Activated T-cell treated with anti-CD3 and anti-CD28 coated beads, Interleukin-2, amount 50 U/mL, for 72 hours (primary cell): ENCODE data around the gene CYP2A6. TPM values are rescaled to one million over a fixed set of nuclear protein-coding genes. Genes with fewer than 3 reads are reported as not detected.
"Not testable (repeated sequence)": the region's sequence is repeated elsewhere in the genome, so short reads cannot be mapped to it uniquely, and the experiment has no call there.

Source experiments
- ATAC-seq, 2 donors: fragments of 150-1000 bp; cut with Tn5 transposase; replicated peaks in 1 of 2; 2 replicates each; pipeline ENCODE4 v1.10.0; 2021; ENCODE audit warnings: moderate library complexity in 2 of 2, mild to moderate bottlenecking in 1 of 2
- DNase-seq, 2 donors: peaks; one replicate each; pipeline ENCODE4 v3.0.0; 2021 to 2022; ENCODE audit warnings: mixed read lengths in 1 of 2
- H3K27ac Mint-ChIP-seq: one replicate; pipeline ENCODE4 v1.8.0; 2022; ENCODE audit warnings: mild to moderate bottlenecking, moderate library complexity, mixed read lengths
- H3K27me3 Mint-ChIP-seq: one replicate; pipeline ENCODE4 v1.8.0; 2022; ENCODE audit warnings: low read depth, mixed read lengths
- H3K36me3 Mint-ChIP-seq, 2 donors: one replicate each; pipeline ENCODE4 v1.8.0; 2022; ENCODE audit warnings: mixed read lengths in 2 of 2, mild to moderate bottlenecking in 1 of 2; ENCODE audit not compliant: insufficient read depth in 2 of 2
- H3K4me1 Mint-ChIP-seq: one replicate; pipeline ENCODE4 v1.8.0; 2022; ENCODE audit warnings: low read depth, mixed read lengths
- H3K4me3 Mint-ChIP-seq, 2 donors: one replicate each; pipeline ENCODE4 v1.8.0; 2022; ENCODE audit warnings: mild to moderate bottlenecking in 2 of 2, mixed read lengths in 2 of 2, moderate library complexity in 2 of 2
- H3K9me3 Mint-ChIP-seq, 2 donors: one replicate each; pipeline ENCODE4 v1.8.0; 2022; ENCODE audit warnings: mixed read lengths in 2 of 2
- total RNA-seq, 2 donors: library from RNA; stranded (reverse); gene quantifications; one replicate each; pipeline ENCODE4 v1.2.3, GENCODE V29; 2022

The CYP2A6 gene
- total RNA-seq, 2 donors from 2014 or later: not detected

- H3K27ac Mint-ChIP-seq: no peak overlapping the region
- no peak overlapping the region for H3K4me3 Mint-ChIP-seq
- no peak for ATAC-seq
- H3K4me1 Mint-ChIP-seq: peaks cover 21% of the 10 kb centered on the region
- H3K9me3 Mint-ChIP-seq: no peaks in the 10 kb centered on the region
- H3K27me3 Mint-ChIP-seq: no peaks in the 10 kb centered on the region
- no peak for DNase-seq
- H3K36me3 Mint-ChIP-seq: no peaks in the 10 kb centered on the region
Measured at GRCh38 chr19:40836754-40837429, 13.4 kb downstream of the CYP2A6 start.

DNA sequence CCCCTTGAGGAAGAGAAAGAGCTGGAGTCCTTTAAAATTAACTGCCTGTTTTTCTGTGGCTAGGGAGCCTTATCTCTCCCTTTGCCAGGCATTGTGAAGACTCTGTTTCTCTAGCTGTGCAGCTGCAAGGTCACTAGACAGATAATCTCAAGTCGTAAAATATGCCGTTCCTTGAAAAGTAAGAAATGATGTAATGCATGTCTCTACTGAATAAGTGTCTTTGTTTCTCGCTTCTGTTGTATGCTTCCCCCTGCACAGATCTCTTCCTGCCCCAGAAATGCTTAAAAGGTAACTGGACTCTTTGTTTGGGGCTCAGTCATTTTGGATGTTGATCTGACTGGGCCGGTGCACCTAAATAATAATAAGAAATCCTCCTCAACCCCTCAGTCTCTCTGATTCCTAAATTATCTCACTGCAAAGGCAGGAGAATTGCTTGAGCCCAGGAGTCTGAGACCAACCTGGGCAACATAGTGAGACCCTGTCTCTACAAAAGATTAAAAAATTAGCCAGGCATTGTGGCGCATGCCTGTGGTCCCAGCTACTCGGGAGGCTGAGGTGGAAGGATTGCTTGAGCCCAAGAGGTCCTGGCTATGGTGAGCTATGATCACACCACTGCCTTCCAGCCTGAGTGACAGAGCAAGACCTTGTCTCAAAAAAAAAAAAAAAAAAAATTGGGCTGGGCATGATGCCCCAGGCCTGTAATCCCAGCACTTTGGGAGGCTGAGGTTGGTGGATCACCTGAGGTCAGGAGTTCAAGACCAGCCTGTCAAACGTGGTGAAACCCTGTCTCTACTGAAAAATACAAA lies 16.3 kb downstream of the CYP2A6 start:
- not testable (repeated sequence) for H3K9me3 Mint-ChIP-seq, H3K27me3 Mint-ChIP-seq, H3K36me3 Mint-ChIP-seq, H3K27ac Mint-ChIP-seq, DNase-seq, ATAC-seq
- Mint-ChIP-seq H3K4me3 (peak overlapping the region; percentile 52), H3K4me1 (peaks cover 21% of the 10 kb centered on the region)

DNA sequence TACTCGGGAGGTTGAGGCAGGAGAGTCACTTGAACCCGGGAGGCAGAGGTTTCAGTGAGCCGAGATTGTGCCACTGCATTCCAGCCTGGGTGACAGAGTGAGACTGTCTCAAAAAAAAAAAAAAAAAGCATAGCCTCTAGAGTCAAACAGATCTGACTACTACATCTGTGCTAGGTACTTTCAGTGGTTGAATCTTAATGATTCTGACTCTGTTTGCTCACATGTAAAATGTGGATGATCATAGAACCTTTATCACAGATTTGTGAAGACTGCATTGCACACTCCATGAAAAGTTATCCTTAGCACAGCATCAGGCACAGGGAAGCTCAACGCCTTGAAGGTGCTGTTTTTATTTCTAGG lies 17.8 kb downstream of the CYP2A6 start:
- not testable (repeated sequence) for H3K36me3 Mint-ChIP-seq, DNase-seq, H3K4me3 Mint-ChIP-seq, H3K27me3 Mint-ChIP-seq, H3K9me3 Mint-ChIP-seq, H3K27ac Mint-ChIP-seq
- H3K4me1 Mint-ChIP-seq: peaks cover 22% of the 10 kb centered on the region
- peak in 1 of 2 donors; percentile 33 for ATAC-seq

DNA sequence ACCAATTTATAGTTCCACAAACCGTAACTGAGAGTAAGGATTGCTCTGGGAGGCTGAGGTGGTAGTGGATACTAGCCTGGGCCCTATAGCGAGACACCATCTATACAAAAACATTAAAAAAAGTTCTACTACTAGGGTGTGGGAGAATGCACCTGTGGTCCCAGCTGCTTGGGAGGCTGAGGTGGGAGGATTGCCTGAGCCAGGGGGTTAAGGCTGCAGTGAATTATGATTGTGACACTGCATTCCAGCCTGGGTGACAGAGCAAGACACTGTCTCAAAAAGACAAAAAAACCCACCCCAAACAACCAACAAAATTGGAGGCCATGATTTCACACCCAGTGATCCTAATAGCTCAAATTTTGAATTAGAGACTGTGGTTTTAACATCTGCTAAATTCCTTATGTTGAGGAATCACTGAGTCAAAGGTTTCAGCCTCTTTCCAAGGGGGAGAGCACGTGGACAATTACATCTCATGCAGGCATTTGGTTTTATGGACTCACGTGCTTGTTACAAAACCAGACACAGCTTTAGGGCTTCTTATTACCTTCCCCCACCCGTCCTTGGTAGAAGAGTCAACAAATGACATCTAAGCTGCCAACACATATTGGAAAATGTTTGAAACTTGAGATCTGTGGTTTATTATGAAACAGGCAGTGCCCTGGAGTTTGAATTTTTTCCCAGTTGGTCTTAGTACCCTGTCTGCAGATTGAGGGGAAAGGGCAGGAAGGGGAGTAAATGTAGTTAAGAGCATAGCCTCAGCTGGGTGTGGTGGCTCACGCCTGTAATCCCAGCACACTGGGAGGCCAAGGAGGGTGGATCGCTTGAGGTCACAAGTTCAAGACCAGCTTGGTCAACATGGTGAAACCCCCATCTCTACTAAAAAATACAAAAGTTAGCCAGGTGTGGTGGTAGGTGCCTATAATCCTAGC lies 18.5 kb downstream of the CYP2A6 start:
- Mint-ChIP-seq H3K4me1 (peaks cover 29% of the 10 kb centered on the region), H3K9me3 (peaks cover 0 to 1% of the 10 kb centered on the region in 2 donors), H3K36me3 (peaks cover 3 to 5% of the 10 kb centered on the region in 2 donors), H3K27me3 (no peaks in the 10 kb centered on the region), H3K27ac (no peak overlapping the region), H3K4me3 (no peak overlapping the region)
- ATAC-seq (no peak), DNase-seq (no peak)

DNA sequence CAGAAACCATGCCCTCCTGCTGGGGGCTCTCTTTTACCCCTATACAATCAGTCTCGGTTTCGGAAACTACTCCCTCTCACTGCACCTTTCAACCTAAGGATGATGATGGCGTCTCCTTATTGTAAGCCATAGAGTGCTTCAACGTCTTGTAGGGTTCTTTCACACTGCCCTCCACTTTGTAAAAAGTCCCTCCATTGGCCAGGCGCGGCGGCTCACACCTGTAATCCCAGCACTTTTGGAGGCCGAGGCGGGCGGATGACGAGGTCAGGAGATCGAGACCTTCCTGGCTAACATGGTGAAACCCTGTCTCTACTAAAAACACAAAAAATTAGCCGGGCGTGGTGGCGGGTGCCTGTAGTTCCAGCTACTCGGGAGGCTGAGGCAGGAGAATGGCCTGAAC lies 19.5 kb downstream of the CYP2A6 start:
- H3K27me3 Mint-ChIP-seq, DNase-seq, H3K27ac Mint-ChIP-seq, H3K36me3 Mint-ChIP-seq, H3K4me3 Mint-ChIP-seq, H3K9me3 Mint-ChIP-seq, ATAC-seq: not testable (repeated sequence)
- H3K4me1 Mint-ChIP-seq: peaks cover 31% of the 10 kb centered on the region

- Mint-ChIP-seq H3K27me3 (no peaks in the 10 kb centered on the region), H3K36me3 (peaks cover 3 to 6% of the 10 kb centered on the region in 2 donors), H3K9me3 (peaks cover 0 to 1% of the 10 kb centered on the region in 2 donors), H3K4me3 (no peak overlapping the region), H3K4me1 (peaks cover 31% of the 10 kb centered on the region), H3K27ac (no peak overlapping the region)
- DNase-seq (no peak), ATAC-seq (no peak)
Measured at GRCh38 chr19:40829205-40829604, 21.0 kb downstream of the CYP2A6 start.

GRCh38 chr19:40827386-40828247 lies 22.6 kb downstream of the CYP2A6 start:
- peaks cover 0 to 1% of the 10 kb centered on the region in 2 donors for H3K9me3 Mint-ChIP-seq

DNA sequence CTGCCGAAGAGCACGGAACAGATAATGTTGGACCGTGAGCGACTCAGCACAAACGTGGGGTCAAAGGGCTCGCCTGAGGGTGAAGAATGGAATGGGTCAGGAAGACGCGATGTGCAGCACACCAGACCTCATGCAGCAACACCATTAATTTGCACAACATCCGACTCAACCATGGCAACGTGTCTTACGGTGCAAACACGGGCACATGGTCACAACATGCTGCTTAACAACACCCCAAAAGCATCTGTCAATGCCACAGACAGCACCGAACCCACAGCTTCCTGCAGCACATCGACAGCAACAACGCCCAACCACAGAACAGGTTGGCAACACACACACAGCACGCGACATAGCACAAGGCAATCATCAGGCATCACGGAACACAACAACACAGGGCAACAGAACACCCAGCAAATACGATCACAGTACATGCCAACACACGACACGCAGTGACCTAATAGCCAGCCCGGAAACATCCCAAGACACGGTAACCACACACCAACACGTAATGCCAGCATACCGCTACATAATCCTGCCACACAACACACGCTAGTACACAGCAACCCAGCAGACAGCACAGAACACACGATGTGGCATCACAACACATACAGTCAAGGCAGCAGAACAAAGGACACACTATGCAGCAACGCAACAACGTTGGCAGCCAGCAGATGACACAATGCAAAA lies 23.4 kb downstream of the CYP2A6 start:
- H3K4me1 Mint-ChIP-seq: peaks cover 19% of the 10 kb centered on the region
- H3K9me3 Mint-ChIP-seq, DNase-seq, H3K36me3 Mint-ChIP-seq, H3K27me3 Mint-ChIP-seq, H3K4me3 Mint-ChIP-seq, H3K27ac Mint-ChIP-seq: not testable (repeated sequence)
- ATAC-seq: peak; percentile 70 to 80

More at GRCh38 chr19:40827386-40828247, 22.6 kb downstream of the CYP2A6 start:
- Mint-ChIP-seq H3K4me1 (peaks cover 27% of the 10 kb centered on the region), H3K27ac (no peak overlapping the region), H3K27me3 (no peaks in the 10 kb centered on the region), H3K36me3 (peaks cover 3 to 6% of the 10 kb centered on the region in 2 donors), H3K4me3 (no peak overlapping the region)
- DNase-seq: no peak
- ATAC-seq: no peak

GRCh38 chr19:40826312-40826698 lies 23.9 kb downstream of the CYP2A6 start:
- ATAC-seq, H3K9me3 Mint-ChIP-seq, H3K36me3 Mint-ChIP-seq, H3K27me3 Mint-ChIP-seq, H3K4me3 Mint-ChIP-seq, H3K27ac Mint-ChIP-seq, DNase-seq: not testable (repeated sequence)
- H3K4me1 Mint-ChIP-seq: peaks cover 19% of the 10 kb centered on the region

DNA sequence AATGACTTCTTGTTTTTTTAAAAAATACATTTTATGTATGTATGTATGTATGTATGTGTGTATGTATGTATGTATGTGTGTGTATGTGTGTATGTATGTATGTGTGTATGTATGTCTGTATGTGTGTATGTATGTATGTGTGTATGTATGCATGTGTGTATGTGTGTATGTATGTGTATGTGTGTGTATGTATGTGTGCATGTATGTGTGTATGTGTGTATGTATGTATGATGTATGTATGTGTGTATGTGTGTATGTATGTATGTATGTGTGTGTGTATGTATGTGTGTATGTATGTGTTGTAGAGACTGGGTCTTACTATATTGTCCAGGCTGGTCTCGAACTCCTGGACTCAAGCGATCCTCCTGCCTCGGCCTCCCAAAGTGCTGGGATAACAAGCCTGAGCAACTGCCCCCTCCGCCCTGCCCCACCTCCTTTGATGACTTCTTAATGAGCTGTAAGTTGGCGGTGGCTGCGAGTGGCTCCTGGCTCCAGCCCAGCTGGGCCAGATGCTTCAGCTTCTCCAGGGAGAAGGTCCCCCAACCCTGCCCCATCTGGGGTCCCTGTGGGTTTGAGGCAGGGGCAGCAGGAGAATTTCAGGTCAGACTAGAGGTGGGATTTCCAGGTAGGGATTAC lies 24.7 kb downstream of the CYP2A6 start:
- H3K27me3 Mint-ChIP-seq, DNase-seq, H3K27ac Mint-ChIP-seq: not testable (repeated sequence)

DNA sequence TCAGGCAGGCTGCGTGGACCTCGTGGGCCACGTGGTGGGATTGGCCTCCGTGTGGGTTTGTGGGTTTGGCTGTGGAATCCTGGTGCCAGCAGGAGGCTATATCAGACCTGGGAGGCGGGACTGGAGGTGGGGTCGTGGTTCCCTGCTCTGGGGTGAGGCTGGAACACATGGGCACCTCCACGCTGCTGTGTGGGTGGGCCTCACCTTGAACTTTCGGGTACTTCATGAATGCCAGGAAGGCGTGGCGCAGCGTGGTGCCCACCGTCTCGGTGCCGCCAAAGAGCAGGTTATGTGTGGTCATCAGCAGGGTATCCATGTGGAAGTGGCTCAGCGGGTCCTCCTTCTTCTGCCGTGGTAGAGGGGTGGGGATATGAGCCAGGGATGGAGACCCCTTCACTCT lies 25.3 kb downstream of the CYP2A6 start:
- not testable (repeated sequence) for DNase-seq, H3K27ac Mint-ChIP-seq, H3K27me3 Mint-ChIP-seq, H3K4me3 Mint-ChIP-seq, H3K9me3 Mint-ChIP-seq, ATAC-seq, H3K36me3 Mint-ChIP-seq
- H3K4me1 Mint-ChIP-seq: peaks cover 19% of the 10 kb centered on the region

More for the DNA sequence above, 24.7 kb downstream of the CYP2A6 start:
- not testable (repeated sequence) for H3K36me3 Mint-ChIP-seq, ATAC-seq, H3K9me3 Mint-ChIP-seq, H3K4me3 Mint-ChIP-seq
- H3K4me1 Mint-ChIP-seq: peaks cover 19% of the 10 kb centered on the region
